Sigmoid colon (tissue), 4 donors: ENCODE measurements around the gene TSG101.

ENCODE experiments used
- EP300 ChIP-seq, 4 donors: sonication (generic); formaldehyde crosslinking; IDR thresholded peaks; one replicate each; pipeline ENCODE4 v1.6.1; 2017; ENCODE audit warnings: antibody characterized with exemption in 4 of 4
- POLR2AphosphoS5 ChIP-seq, 4 donors: sonication (generic); formaldehyde crosslinking; IDR thresholded peaks; one replicate each; pipeline ENCODE4 v1.6.1; 2017; ENCODE audit warnings: antibody characterized with exemption in 4 of 4
- TF ChIP-seq, protein P1 (sequence below), 4 experiments: fragments of 450-650 bp in 3 of 4; fragments of 200-600 bp in 1 of 4; IDR thresholded peaks; one replicate each; pipeline ENCODE4 v1.5.1; 2016 to 2019; ENCODE audit warnings: antibody characterized with exemption in 4 of 4, mild to moderate bottlenecking in 3 of 4, moderate library complexity in 2 of 4

DNA sequence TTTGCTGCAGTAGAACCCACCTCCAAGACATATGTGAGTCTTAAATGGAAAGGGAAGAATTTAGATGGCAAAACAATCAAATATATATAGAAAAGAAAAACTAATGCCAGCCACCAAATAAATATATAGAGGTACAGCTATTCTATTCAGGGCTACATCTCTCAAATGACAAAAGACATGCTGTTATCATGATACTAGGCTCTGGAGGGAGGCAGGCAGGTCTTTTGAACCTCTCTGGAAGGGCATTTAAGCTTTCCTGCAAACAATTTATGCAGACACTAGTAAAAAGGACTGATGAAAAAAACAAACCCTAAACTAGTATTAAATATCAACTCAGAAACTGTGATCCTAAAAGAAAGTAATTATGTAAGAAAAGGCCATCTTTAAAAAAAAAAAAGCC, 37.4 kb upstream of the TSG101 start:
- TF ChIP-seq, protein P1, sequence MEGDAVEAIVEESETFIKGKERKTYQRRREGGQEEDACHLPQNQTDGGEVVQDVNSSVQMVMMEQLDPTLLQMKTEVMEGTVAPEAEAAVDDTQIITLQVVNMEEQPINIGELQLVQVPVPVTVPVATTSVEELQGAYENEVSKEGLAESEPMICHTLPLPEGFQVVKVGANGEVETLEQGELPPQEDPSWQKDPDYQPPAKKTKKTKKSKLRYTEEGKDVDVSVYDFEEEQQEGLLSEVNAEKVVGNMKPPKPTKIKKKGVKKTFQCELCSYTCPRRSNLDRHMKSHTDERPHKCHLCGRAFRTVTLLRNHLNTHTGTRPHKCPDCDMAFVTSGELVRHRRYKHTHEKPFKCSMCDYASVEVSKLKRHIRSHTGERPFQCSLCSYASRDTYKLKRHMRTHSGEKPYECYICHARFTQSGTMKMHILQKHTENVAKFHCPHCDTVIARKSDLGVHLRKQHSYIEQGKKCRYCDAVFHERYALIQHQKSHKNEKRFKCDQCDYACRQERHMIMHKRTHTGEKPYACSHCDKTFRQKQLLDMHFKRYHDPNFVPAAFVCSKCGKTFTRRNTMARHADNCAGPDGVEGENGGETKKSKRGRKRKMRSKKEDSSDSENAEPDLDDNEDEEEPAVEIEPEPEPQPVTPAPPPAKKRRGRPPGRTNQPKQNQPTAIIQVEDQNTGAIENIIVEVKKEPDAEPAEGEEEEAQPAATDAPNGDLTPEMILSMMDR (IDR thresholded peaks at IDR 0.05): no peak
- no peak for TF ChIP-seq POLR2AphosphoS5 (IDR thresholded peaks at IDR 0.05)
- TF ChIP-seq EP300 (IDR thresholded peaks at IDR 0.05): no peak
